HG02840 (cell line): ENCODE data around the gene SLC46A1.
"Not testable (repeated sequence)": the region's sequence is repeated elsewhere in the genome, so short reads cannot be mapped to it uniquely, and the experiment has no call there.

ENCODE experiments used
- ATAC-seq: cut with Tn5 transposase; IDR thresholded peaks from one replicate; pipeline ENCODE4 v1.9.1; 2021; ENCODE audit warnings: mild to moderate bottlenecking, moderate library complexity, moderate number of reproducible peaks; ENCODE audit not compliant: unreplicated experiment, low FRiP score

The SLC46A1 gene

DNA sequence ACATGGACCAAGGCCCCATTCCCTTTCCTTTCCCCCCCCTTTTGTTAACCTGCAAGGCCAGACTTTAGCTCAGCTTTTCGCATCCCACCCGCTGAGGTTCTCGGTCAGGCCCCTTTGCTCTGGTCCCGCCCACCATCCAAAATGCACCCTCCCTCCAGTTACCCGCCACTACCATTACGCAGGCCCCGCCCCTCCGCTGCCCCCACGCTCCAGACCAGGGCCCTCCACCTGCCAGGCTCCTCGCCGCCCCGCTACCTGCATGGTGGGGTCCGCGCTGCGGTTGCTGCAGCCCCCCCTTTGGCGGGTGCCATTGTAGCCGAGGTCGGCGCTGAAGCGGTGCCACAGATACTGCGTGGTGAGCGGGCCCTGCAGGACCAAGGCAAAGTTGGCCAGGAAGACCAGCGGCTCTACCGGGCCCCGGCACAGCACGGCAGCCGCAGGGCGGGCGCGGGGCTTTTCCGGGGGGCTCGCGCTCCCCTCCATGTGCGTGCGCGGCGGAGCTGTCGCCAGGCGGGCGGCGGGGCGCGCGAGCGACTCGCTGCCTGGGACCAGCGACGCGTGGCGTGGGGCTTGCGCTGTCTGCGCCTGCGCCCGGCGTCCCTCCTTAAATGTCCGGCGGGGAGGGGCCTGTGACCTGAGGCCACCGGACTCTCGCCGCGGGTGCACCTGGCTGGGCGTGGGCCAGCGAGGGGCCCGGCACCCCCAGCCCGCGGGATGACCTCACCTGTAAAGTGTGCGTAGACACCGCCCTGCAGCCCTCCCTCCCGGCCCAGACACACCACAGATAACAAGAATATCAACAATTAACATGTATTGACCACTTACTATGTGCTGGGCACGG is at the start of gene SLC46A1:
Gene SLC46A1, minus strand, starts transcription at position 581 of the 841 bp plus-strand sequence. Its CDS starts 98 bp downstream, at position 483.
- ATAC-seq: no peak

DNA sequence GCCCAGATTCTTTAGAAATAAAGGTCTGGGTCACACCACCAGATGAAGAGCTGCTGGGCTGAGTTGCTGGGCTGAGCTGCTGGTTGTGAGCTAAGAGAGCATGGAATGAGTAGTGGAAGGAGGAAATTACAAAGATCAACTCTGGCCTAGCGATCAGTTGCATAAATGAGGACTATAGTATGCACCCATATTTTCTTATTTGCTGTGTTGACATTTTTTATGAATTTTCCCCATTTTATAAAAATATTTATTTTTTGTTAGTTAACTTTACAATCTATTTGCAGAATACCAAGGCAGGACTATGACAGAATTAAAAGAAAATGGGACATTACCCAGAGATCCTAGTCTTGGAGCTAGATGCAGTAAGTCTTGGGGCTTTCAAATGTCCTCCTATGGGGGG is 43.8 kb upstream of the SLC46A1 start:
- no peak for ATAC-seq

DNA sequence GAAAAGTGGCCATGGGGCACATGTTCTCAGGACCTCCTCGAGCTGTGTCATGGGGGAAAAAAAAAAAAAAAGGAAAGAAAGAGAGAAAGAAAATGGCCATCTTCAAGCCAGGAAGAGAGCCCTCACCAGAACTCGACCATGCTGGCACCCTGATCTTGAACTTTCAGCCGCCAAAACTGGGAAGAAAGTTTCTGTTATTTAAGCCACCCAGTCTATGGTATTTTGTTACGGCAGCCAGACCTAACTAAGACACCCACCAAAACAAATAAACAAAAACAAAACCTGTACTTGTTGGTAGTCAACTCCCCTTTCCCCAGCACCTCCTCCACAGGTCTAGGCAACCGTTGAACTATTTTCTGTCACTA is 41.4 kb upstream of the SLC46A1 start:
- ATAC-seq: no peak

GRCh38 chr17:28446716-28447395 is 40.8 kb upstream of the SLC46A1 start:
- ATAC-seq: no peak

- no peak for ATAC-seq
Measured at GRCh38 chr17:28443901-28444638, 38.1 kb upstream of the SLC46A1 start.

DNA sequence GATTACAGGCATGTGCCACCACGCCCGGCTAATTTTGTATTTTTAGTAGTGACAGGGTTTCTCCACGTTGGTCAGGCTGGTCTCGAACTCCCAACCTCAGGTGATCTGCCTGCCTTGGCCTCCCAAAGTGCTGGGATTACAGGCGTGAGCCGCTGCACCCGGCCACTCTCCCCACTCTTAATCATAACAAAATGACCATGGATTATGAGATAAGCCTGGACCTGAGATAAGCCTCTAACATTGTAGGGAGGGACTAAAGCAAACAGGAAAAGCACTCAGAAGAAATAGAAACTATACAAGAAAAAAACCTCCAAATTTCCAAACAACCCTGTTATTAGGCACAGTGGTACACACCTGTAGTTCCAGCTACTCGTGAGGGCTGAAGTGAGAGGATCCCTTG is 28.3 kb upstream of the SLC46A1 start:
- ATAC-seq: not testable (repeated sequence)

GRCh38 chr17:28433721-28434120 is 27.7 kb upstream of the SLC46A1 start:
- no peak for ATAC-seq

DNA sequence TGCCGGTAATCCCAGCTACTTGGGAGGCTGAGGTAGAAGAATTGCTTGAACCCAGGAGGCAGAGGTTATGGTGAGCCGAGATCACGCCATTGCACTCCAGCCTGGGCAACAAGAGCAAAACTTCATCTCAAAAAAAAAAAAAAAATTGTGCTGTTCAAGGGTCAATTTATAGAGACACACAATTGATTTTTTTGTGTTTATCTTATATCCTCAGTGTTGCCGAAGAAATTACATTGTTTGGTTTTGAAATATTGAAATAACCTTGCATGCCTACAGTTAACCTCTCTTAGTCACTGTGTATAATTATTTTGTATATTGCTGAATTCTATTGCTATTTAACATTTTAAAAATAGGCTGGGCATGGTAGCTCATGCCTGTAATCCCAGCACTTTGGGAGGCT is 22.0 kb upstream of the SLC46A1 start:
- not testable (repeated sequence) for ATAC-seq

DNA sequence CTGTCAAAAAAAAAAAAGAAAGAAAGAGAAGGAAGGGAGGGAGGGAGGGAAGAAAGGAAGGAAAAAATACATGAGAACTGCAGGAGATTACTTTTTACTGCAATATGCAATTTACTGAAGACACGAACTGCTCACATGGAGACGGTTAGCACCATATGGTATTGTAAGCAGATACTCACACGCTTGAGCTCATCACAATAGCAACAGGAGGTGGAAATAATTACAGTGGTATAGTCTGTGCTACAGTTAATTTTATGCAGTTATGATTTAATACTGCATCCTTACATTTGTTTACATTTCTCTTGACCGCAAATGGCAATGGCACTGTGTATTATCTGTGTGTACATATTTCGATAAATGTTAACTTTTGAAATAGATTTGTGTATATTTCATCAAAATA is 21.4 kb upstream of the SLC46A1 start:
- ATAC-seq: no peak

DNA sequence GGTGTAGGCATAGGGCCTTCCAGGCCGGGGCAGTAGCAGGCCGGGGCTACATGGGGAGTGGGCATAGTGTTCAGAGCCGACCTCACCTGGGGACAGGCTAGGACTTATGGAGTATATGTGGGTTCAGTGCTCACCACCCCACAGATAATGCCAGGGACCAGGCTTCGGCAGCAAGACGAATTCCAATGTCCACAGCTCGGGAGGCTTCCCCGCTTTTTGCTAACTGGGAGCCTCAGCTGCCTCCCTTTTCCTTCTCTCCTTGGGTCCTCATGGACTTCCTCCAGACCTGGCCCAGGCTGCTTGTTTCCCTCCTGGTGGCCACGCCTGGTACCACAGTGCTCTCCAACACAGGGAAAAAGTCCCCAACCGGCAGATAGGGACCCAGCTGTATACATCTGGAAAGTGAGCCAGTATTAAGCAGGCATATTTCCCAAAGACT is 20.1 kb upstream of the SLC46A1 start:
- no peak for ATAC-seq

GRCh38 chr17:28425206-28425605 is 19.2 kb upstream of the SLC46A1 start:
- ATAC-seq: no peak

DNA sequence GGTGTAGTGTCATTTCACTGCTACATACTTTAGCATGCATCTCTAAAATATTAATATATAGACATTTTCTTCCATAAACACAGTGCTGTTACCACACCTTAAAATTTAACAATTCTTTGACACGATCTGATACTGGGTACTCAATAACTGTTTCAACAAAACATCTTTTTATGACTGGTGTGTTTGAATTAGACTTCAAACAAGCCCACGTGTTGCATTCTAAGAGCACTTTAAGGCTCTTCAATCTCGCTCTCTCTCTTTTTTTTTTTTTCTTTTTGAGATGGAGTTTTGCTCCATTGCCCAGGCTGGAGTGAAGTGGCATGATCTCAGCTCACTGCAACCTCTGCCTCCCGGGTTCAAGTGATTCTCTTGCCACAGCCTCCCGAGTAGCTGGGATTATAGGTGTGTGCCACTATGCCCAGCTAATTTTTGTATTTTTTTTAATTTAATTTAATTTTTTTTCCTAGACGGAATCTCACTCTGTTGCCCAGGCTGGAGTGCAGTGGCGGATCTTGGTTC is 15.8 kb upstream of the SLC46A1 start:
- no peak for ATAC-seq

DNA sequence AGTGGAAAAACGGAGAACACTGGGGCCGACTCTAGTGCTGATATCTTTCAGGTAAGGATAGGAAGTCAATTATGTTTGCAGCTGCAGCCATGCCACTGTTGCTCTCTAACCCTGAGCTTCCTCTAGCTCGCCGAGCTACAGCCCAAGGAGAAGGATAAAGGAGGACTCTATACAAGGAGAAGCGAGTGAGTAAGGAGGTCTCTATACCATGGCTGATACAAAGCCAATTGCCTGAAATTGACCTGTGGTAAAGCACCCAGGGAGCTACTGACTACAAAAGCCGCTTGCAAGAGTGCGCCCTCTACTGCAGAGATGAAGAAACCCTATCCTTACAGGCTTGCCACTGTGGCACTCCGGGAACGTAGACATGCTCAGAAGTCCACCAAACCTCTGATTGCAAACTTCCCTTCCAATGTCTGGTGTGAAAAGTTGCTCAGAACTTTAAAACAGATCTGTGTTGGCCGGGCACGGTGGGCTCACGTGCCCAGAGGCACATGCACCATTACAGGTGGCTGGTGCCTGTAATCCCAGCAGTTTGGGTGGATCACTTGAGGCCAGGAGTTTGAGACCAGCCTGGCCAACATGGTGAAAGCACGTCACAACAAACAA is 10.8 kb upstream of the SLC46A1 start:
- no peak for ATAC-seq

- no peak for ATAC-seq
Measured at GRCh38 chr17:28415886-28416285, 9.9 kb upstream of the SLC46A1 start.

DNA sequence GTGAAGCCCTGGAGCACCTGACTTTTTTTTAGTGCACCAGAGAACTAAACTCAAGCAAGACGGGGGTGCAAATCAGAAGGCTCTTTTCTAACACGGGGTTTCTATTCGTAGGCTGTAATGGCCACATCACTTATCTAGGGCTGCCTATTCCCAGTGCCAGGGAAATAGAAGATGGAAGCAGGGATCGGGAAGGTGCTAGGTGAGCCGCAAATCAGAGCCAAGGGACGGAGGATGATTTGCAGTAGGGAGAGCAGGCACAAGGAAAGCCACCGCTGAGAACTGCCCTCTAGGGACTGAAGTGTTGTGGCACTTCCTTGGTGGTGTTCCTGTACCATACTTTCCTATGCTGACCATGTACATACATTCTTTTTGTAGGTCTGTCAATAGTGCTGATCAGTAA is 7.8 kb upstream of the SLC46A1 start:
- ATAC-seq: no peak

GRCh38 chr17:28412099-28412498 is 6.1 kb upstream of the SLC46A1 start:
- ATAC-seq: no peak

GRCh38 chr17:28407974-28408306 is 1.9 kb upstream of the SLC46A1 start:
- ATAC-seq: no peak

GRCh38 chr17:28407130-28407973 is 1.3 kb upstream of the SLC46A1 start:
- ATAC-seq: no peak

DNA sequence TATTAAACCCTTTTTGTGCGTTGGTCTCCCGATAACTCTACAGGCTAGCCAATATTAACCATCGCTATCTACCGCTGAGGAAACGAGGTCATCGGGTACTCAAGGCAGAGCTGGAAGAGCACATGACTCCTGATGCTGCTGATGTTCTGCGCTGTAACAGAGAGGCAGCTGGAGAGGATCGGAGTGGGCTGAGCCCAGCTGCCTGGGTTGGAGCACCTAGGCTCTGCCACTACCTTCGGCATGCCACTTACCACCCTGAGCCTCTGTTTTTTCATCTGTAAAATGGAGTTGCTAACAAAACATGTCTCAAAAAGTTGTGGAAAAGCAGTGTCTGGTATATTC is 432 bp upstream of the SLC46A1 start:
- no peak for ATAC-seq
